MM.1S (cell line): ENCODE results near the gene HTRA1.

Experiments used
- CTCF ChIP-seq: fragments of 300-600 bp; sonication (generic); IDR thresholded peaks from 2 replicates; pipeline ENCODE4 v1.5.1; 2016; ENCODE audit warnings: antibody characterized with exemption, low read length, mixed read lengths
- EZH2 ChIP-seq: fragments of 300-600 bp; sonication (generic); optimal IDR thresholded peaks from 2 replicates; pipeline ENCODE3; 2017; ENCODE audit warnings: low read depth, mild to moderate bottlenecking, antibody characterized with exemption, low read length, mixed read lengths

GRCh38 chr10:122421742-122422141, 39.6 kb upstream of the HTRA1 start:
- TF ChIP-seq CTCF (no peak), EZH2 (no peak)
